Tibial nerve (tissue), 3 donors: ENCODE measurements around the gene IPMK.

Source experiments
- CTCF ChIP-seq, 5 experiments: fragments of 200-600 bp in 3 of 5; fragments of 450-650 bp in 2 of 5; sonication (generic) in 3 of 5; IDR thresholded peaks; one replicate each; pipeline ENCODE4 v1.5.1; 2016 to 2019; ENCODE audit warnings: antibody characterized with exemption in 5 of 5, mild to moderate bottlenecking in 3 of 5, moderate library complexity in 2 of 5
- POLR2A ChIP-seq, 2 donors: fragments of 450-650 bp; IDR thresholded peaks; one replicate each; pipeline ENCODE4 v1.6.1; 2017; ENCODE audit warnings: antibody characterized with exemption in 2 of 2, mild to moderate bottlenecking in 2 of 2, moderate library complexity in 2 of 2

GRCh38 chr10:58240531-58240930 is 27.2 kb downstream of the IPMK start:
- TF ChIP-seq CTCF (IDR thresholded peaks at IDR 0.05): no peak
- no peak for TF ChIP-seq POLR2A (IDR thresholded peaks at IDR 0.05)
